ENCODE data around the gene SMAD9.

The SMAD9 gene

DNA sequence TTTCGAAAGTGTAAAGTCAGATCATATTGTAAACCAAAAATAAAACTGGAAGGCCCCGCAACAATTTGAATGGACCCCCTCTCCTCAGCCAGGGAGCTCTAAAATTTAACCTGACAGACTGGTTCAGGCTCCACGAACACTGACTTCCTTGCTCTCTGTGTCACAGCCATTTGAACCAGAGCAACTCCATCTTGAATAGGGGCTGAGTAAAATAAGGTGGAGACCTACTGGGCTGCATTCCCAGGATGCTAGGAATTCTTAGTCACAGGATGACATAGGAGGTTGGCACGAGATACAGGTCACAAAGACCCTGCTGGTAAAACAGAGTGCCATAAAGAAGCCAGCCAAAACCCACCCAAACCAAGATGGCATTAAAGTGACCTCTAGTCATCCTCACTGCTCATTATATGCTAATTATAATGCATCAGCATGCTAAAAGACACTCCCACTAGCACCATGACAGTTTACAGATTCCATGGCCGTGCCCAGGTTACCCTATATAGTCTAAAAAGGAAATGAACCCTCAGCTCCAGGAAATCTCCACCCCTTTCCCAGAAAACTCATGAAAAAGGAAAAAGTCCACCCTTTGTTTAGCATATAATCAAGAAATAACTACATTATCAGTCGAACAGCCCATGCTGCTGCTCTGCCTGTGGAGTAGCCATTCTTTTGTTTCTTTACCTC, 57.9 kb downstream of the SMAD9 start:
- Histone ChIP-seq H3K9ac (ENCODE audit: low read length) (no peak overlapping the region), H3K4me1 (ENCODE audit: insufficient read depth, low read length) (no peaks in the 10 kb centered on the region), H3K4me3 (ENCODE audit: low read depth in 1 of 2, low read length in 2 of 2) (no peak overlapping the region), H3K9me3 (ENCODE audit: low read length) (no peaks in the 10 kb centered on the region), H3K36me3 (ENCODE audit: insufficient read depth, low read length) (peaks cover 19% of the 10 kb centered on the region), H3K27me3 (ENCODE audit: control insufficient read depth in 1 of 2, insufficient read depth in 2 of 2, low read length in 2 of 2) (no peaks in the 10 kb centered on the region), H3K27ac (ENCODE audit: low read depth, low read length) (no peak overlapping the region)

DNA sequence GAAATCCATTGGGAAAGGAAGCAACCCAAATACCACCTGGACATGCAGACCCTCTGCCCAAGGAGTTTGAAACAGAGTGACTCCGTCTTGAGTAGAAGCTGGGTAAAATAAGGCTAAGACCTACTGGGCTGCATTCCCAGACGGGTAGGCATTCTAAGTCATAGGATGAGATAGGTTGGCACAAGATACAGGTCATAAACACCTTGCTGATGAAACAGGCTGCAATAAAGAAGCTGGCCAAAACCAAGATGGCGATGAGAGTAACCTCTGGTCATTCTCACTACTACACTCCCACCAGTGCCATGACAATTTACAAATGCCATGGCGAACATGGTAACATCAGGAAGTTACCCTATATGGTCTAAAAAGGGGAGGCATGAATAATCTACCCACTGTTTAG, 60.8 kb downstream of the SMAD9 start:
- no peak overlapping the region for H3K4me3 ChIP-seq (ENCODE audit: low read depth in 1 of 2, low read length in 2 of 2)
- peaks cover 4% of the 10 kb centered on the region for H3K36me3 ChIP-seq (ENCODE audit: insufficient read depth, low read length)
- H3K4me1 ChIP-seq (ENCODE audit: insufficient read depth, low read length): no peaks in the 10 kb centered on the region
- H3K9ac ChIP-seq (ENCODE audit: low read length): no peak overlapping the region
- no peak overlapping the region for H3K27ac ChIP-seq (ENCODE audit: low read depth, low read length)
- no peaks in the 10 kb centered on the region for H3K27me3 ChIP-seq (ENCODE audit: control insufficient read depth in 1 of 2, insufficient read depth in 2 of 2, low read length in 2 of 2)
- H3K9me3 ChIP-seq (ENCODE audit: low read length): no peaks in the 10 kb centered on the region

DNA sequence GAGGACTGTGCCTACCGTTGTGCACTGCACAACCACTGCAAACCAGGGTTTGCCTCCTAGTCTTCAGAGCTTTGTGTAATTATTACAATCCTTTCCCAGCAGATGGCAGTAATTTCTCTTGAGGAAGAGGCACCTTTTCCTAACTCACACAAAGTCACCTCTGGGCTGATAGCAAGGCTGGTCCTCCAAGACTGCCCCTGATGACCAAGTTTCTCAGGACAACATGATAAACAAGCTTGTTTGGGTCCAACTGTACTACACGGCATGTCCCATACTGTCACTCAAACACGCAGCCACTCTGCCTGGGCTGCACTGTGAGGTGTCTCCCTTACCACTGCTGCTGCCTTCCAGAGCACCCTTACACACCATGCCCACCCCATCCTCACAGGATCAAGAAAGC, 61.7 kb downstream of the SMAD9 start:
- Histone ChIP-seq H3K9ac (ENCODE audit: low read length) (no peak overlapping the region), H3K36me3 (ENCODE audit: insufficient read depth, low read length) (no peaks in the 10 kb centered on the region), H3K9me3 (ENCODE audit: low read length) (no peaks in the 10 kb centered on the region)

DNA sequence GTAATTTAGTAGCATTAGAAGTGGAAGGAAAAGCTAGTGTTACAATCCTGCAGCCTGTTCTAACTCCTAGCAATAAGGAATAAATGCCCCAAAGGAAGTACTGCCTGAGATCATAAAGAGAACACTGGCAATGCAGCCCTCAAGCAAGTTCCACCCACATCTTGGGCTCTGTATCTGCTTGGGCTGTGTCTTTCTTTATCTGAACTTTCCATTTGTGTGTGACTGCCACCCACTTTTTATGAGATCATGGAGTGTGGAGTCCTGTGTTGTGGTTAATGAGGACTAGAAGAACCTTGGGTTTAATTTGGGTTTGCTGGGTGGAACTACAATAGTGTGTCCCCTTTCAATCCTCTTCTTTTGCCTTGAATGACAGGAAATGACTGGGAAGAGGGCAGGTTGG, 62.8 kb downstream of the SMAD9 start:
- H3K4me1 ChIP-seq (ENCODE audit: insufficient read depth, low read length): no peaks in the 10 kb centered on the region
- H3K27me3 ChIP-seq (ENCODE audit: control insufficient read depth in 1 of 2, insufficient read depth in 2 of 2, low read length in 2 of 2): no peaks in the 10 kb centered on the region
- no peak overlapping the region for H3K9ac ChIP-seq (ENCODE audit: low read length)
- no peaks in the 10 kb centered on the region for H3K9me3 ChIP-seq (ENCODE audit: low read length)
- no peak overlapping the region for H3K27ac ChIP-seq (ENCODE audit: low read depth, low read length)
- H3K4me3 ChIP-seq (ENCODE audit: low read depth in 1 of 2, low read length in 2 of 2): no peak overlapping the region
- H3K36me3 ChIP-seq (ENCODE audit: insufficient read depth, low read length): no peaks in the 10 kb centered on the region

More for the DNA sequence above, 61.7 kb downstream of the SMAD9 start:
- no peaks in the 10 kb centered on the region for H3K27me3 ChIP-seq (ENCODE audit: control insufficient read depth in 1 of 2, insufficient read depth in 2 of 2, low read length in 2 of 2)
- H3K4me3 ChIP-seq (ENCODE audit: low read depth in 1 of 2, low read length in 2 of 2): no peak overlapping the region
- no peaks in the 10 kb centered on the region for H3K4me1 ChIP-seq (ENCODE audit: insufficient read depth, low read length)
- no peak overlapping the region for H3K27ac ChIP-seq (ENCODE audit: low read depth, low read length)

DNA sequence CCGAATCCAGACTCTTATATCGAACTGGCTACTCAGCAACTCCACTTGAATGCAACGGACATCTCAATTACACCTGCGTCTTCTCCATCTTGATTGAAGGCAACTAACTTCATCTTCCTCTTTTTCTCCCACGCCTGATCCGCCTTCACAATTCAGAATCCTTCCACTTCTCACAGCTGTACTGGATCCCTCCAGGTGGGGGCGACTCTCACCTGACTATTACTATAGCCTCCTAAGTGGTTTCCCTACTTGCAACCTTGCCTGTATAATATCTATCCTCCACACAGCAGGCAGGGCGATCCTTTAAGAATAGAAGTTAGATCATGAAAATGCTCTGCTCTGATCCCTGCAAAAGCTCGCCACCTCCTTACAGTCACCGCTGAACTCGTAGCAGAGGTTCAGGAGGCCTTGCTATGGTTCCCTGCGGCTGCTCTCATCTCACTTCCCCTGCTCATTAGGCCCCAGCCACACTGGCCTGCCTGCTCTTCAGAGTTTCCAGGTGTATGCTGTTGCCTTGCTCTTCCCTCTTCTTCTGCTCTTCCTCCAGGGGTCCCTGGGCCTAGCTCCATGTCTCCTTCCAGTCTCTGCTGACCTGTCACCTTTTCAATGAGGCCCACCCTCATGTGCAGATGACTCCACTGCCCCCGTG, 69.1 kb downstream of the SMAD9 start:
- Histone ChIP-seq H3K9ac (ENCODE audit: low read length) (no peak overlapping the region), H3K27ac (ENCODE audit: low read depth, low read length) (no peak overlapping the region), H3K9me3 (ENCODE audit: low read length) (no peaks in the 10 kb centered on the region), H3K4me3 (ENCODE audit: low read depth in 1 of 2, low read length in 2 of 2) (no peak overlapping the region), H3K36me3 (ENCODE audit: insufficient read depth, low read length) (no peaks in the 10 kb centered on the region), H3K27me3 (ENCODE audit: control insufficient read depth in 1 of 2, insufficient read depth in 2 of 2, low read length in 2 of 2) (no peaks in the 10 kb centered on the region), H3K4me1 (ENCODE audit: insufficient read depth, low read length) (no peaks in the 10 kb centered on the region)

DNA sequence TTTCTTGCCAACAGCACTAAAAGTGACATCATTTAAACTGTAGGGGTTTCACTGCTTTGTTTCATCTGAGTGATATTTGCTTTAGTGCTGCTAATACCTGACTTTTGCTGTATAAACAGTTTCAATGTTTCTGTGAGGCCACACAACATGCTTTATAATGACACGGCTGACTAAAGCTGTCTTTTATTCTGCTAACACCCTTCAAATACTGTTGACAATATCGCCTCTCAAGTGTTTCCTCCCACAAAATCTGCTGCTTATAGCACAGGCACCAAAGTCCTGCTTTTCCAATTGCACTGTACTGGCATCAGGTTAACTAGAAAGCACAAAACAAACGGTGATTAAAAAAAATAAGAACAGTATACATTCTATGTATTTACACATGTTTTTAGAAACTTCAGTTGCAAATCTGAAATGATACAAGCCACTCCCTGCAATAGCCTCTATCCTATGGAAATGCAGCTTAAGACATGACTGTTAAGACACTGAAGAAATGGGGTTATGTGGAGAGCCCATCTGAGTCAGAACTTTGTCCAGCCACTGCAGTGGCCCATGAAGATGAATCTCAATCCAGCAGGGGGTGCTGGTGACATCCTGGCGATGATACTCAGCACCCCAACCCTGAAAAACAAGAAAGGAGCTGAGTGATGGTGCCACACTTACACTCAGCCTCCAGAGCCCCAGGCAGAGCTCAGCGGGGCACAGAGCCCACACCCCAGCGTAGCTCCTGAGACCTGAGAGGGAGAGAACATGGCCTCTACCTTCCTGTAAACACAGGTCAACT, 71.6 kb downstream of the SMAD9 start:
- H3K27ac ChIP-seq (ENCODE audit: low read depth, low read length): no peak overlapping the region
- H3K4me1 ChIP-seq (ENCODE audit: insufficient read depth, low read length): no peaks in the 10 kb centered on the region
- no peaks in the 10 kb centered on the region for H3K36me3 ChIP-seq (ENCODE audit: insufficient read depth, low read length)
- no peaks in the 10 kb centered on the region for H3K9me3 ChIP-seq (ENCODE audit: low read length)
- no peaks in the 10 kb centered on the region for H3K27me3 ChIP-seq (ENCODE audit: control insufficient read depth in 1 of 2, insufficient read depth in 2 of 2, low read length in 2 of 2)
- H3K4me3 ChIP-seq (ENCODE audit: low read depth in 1 of 2, low read length in 2 of 2): no peak overlapping the region
- H3K9ac ChIP-seq (ENCODE audit: low read length): no peak overlapping the region

DNA sequence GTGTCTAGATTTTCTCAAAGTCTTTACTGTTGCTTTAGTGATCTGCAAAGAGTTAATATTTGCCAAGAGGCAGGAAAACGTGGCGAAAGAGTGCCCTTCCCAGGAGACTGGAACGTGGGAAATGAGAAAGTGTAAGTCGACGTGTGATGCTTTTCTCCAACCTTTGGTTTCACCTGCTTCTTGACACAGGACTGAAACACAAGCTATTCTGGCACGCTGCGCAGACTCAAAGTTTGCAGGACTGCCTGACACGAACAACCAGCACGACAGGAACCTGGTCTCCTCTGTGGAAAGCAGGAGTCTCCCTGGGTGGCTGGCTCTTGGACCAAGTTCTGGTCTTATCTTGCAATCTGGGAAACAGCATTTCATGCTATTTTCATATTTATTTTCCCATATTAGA, 72.4 kb downstream of the SMAD9 start:
- H3K27ac ChIP-seq (ENCODE audit: low read depth, low read length): no peak overlapping the region
- H3K9ac ChIP-seq (ENCODE audit: low read length): no peak overlapping the region
- no peaks in the 10 kb centered on the region for H3K36me3 ChIP-seq (ENCODE audit: insufficient read depth, low read length)
- H3K4me1 ChIP-seq (ENCODE audit: insufficient read depth, low read length): no peaks in the 10 kb centered on the region
- no peaks in the 10 kb centered on the region for H3K27me3 ChIP-seq (ENCODE audit: control insufficient read depth in 1 of 2, insufficient read depth in 2 of 2, low read length in 2 of 2)
- no peak overlapping the region for H3K4me3 ChIP-seq (ENCODE audit: low read depth in 1 of 2, low read length in 2 of 2)
- no peaks in the 10 kb centered on the region for H3K9me3 ChIP-seq (ENCODE audit: low read length)

DNA sequence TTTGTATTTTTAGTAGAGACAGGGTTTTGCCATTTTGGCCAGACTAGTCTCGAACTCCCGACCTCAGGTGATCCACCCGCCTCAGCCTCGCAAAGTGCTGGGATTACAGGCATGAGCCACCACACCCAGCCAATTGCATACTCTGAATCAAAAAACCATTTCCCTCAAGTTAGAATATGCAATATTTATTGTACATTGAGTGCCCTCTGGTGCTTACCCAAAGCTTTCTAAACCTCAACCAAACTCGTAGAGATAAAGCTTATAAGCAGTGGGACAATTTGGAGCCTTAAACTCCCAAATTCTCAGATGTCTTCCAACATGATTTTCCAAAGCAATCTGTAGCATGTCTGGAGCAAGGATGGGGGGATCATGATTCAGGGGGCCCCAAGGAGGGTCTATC, 78.6 kb downstream of the SMAD9 start:
- Histone ChIP-seq H3K9me3 (ENCODE audit: low read length) (no peaks in the 10 kb centered on the region), H3K27me3 (ENCODE audit: control insufficient read depth in 1 of 2, insufficient read depth in 2 of 2, low read length in 2 of 2) (no peaks in the 10 kb centered on the region), H3K9ac (ENCODE audit: low read length) (no peak overlapping the region), H3K27ac (ENCODE audit: low read depth, low read length) (no peak overlapping the region), H3K36me3 (ENCODE audit: insufficient read depth, low read length) (no peaks in the 10 kb centered on the region), H3K4me3 (ENCODE audit: low read depth in 1 of 2, low read length in 2 of 2) (no peak overlapping the region), H3K4me1 (ENCODE audit: insufficient read depth, low read length) (no peaks in the 10 kb centered on the region)

DNA sequence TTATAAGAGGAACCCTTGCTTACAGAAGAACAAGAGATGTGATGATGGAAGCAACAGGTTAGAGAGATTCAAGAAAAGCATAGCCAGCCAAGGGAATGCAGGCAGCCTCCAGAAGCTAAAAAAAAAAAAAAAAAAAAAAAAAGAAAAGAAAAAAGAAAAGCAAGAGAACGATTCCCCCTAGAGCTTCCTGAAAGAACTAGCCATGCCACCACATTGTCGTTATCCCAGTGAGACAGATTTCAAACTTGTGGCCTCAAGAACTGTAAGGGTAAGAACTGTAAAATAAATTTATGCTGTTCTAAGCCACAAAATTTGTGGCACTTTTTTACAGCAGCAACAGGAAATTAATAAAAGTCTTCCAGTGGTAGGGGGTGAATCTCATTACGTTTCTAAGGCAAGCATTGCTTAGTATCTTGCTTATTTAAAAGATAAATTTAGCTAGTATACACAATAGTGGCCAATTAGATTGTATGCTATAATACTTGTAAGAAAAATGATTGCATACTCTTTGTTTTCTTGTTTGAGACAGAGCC, 79.3 kb downstream of the SMAD9 start:
- Histone ChIP-seq H3K27me3 (ENCODE audit: control insufficient read depth in 1 of 2, insufficient read depth in 2 of 2, low read length in 2 of 2) (no peaks in the 10 kb centered on the region), H3K36me3 (ENCODE audit: insufficient read depth, low read length) (no peaks in the 10 kb centered on the region), H3K9ac (ENCODE audit: low read length) (no peak overlapping the region), H3K9me3 (ENCODE audit: low read length) (no peaks in the 10 kb centered on the region), H3K4me3 (ENCODE audit: low read depth in 1 of 2, low read length in 2 of 2) (no peak overlapping the region), H3K4me1 (ENCODE audit: insufficient read depth, low read length) (no peaks in the 10 kb centered on the region), H3K27ac (ENCODE audit: low read depth, low read length) (no peak overlapping the region)

DNA sequence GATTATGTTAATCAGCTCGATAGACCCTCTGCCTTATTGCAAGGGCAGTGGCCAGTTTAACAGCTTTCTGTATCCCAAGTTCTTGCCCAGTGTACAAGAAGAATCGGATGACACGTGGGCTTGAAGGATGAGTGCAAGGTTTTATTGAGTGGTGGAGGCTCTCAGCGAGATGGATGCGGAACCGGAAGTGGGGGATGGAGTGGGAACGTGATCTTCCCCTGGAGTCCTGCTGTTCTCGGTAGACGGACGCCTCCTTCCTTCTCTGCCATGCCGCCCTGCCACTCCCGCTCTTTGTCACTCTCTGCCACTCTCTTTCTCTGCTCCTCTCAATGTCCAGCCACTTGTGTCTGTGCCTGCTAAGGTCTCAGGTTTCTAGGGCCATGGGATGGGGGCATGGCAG, 80.1 kb downstream of the SMAD9 start:
- no peak overlapping the region for H3K9ac ChIP-seq (ENCODE audit: low read length)
- no peak overlapping the region for H3K27ac ChIP-seq (ENCODE audit: low read depth, low read length)
- no peaks in the 10 kb centered on the region for H3K27me3 ChIP-seq (ENCODE audit: control insufficient read depth in 1 of 2, insufficient read depth in 2 of 2, low read length in 2 of 2)
- no peak overlapping the region for H3K4me3 ChIP-seq (ENCODE audit: low read depth in 1 of 2, low read length in 2 of 2)
- H3K36me3 ChIP-seq (ENCODE audit: insufficient read depth, low read length): no peaks in the 10 kb centered on the region
- H3K4me1 ChIP-seq (ENCODE audit: insufficient read depth, low read length): no peaks in the 10 kb centered on the region
- H3K9me3 ChIP-seq (ENCODE audit: low read length): no peaks in the 10 kb centered on the region

DNA sequence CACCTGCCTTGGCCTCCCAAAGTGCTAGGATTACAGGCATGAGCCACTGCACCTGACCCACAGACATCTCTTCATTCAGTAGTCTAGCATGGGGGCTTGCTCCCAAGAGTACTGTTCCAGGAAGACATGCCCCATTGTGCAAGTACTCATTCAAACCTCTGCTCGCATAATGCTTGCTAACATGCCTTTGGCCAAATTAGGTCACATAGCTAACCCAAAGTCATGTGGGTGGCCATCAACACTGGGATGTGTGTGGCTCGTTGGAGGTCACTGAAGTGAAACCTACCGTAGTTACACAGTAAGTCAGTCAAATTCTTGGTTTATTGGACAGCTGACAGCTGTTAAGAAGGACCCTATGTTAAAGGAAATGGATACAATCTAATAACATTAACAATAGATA, 80.8 kb downstream of the SMAD9 start:
- Histone ChIP-seq H3K9me3 (ENCODE audit: low read length) (no peaks in the 10 kb centered on the region), H3K9ac (ENCODE audit: low read length) (no peak overlapping the region), H3K4me3 (ENCODE audit: low read depth in 1 of 2, low read length in 2 of 2) (no peak overlapping the region), H3K4me1 (ENCODE audit: insufficient read depth, low read length) (no peaks in the 10 kb centered on the region), H3K36me3 (ENCODE audit: insufficient read depth, low read length) (no peaks in the 10 kb centered on the region), H3K27me3 (ENCODE audit: control insufficient read depth in 1 of 2, insufficient read depth in 2 of 2, low read length in 2 of 2) (no peaks in the 10 kb centered on the region), H3K27ac (ENCODE audit: low read depth, low read length) (no peak overlapping the region)
